Thymus (tissue), 11 donors: ENCODE data around the gene PFKM. TPM values are rescaled to one million over a fixed set of nuclear protein-coding genes. Genes with fewer than 3 reads are reported as not detected.
"Not testable (repeated sequence)": the region's sequence is repeated elsewhere in the genome, so short reads cannot be mapped to it uniquely, and the experiment has no call there.

Source experiments
- DNase-seq, 9 donors: peaks; one replicate each; pipeline ENCODE4 v3.0.0-alpha.2; 2013; ENCODE audit warnings: low spot score in 9 of 9, low read depth in 6 of 9, missing footprints in 1 of 9
- H3K27ac ChIP-seq, 2 donors: one replicate each; pipeline ENCODE4 v1.5.1; 2013; ENCODE audit warnings: control low read depth in 1 of 2, low read depth in 1 of 2, low read length in 1 of 2, mild to moderate bottlenecking in 1 of 2, moderate library complexity in 1 of 2
- H3K27me3 ChIP-seq, 2 donors: one replicate each; pipeline ENCODE4 v1.5.1; 2013; ENCODE audit warnings: low read length in 1 of 2; ENCODE audit not compliant: control insufficient read depth in 2 of 2, insufficient read depth in 1 of 2
- H3K36me3 ChIP-seq, 2 donors: one replicate each; pipeline ENCODE4 v1.5.1; 2013; ENCODE audit warnings: low read length in 1 of 2, mild to moderate bottlenecking in 1 of 2, moderate library complexity in 1 of 2; ENCODE audit not compliant: control insufficient read depth in 2 of 2, insufficient read depth in 2 of 2
- H3K4me1 ChIP-seq, 2 donors: one replicate each; pipeline ENCODE4 v1.5.1; 2013; ENCODE audit warnings: low read length in 2 of 2; ENCODE audit not compliant: control insufficient read depth in 2 of 2, insufficient read depth in 2 of 2
- H3K4me3 ChIP-seq, 2 donors: one replicate each; pipeline ENCODE4 v1.5.1; 2013; ENCODE audit warnings: low read length in 2 of 2, control low read depth in 1 of 2, mild to moderate bottlenecking in 1 of 2
- H3K9me3 ChIP-seq, 2 donors: one replicate each; pipeline ENCODE4 v1.5.1; 2013; ENCODE audit warnings: low read length in 1 of 2, mild to moderate bottlenecking in 1 of 2; ENCODE audit not compliant: control insufficient read depth in 2 of 2, insufficient read depth in 1 of 2
- whole genome bisulfite sequencing: extraction: QIAGEN DNeasy Blood & Tissue Kit; methylation state at CpG from one replicate; pipeline ENCODE4 v1.1.7; 2013; 5-methylcytosine and 5-hydroxymethylcytosine counted together
- polyA plus RNA-seq: library from polyadenylated mRNA; stranded (reverse); fragments of 200-250 nt; gene quantifications from one replicate; pipeline ENCODE4 v1.2.3, GENCODE V29; 2013
- total RNA-seq: library from RNA; stranded (reverse); fragments of 120-200 nt; gene quantifications from one replicate; pipeline ENCODE4 v1.2.4, GENCODE V29; 2013
- donor health status: healthy.

The PFKM gene
- total and polyA plus RNA-seq, 2 donors: 12.8 to 16.1 TPM

DNA sequence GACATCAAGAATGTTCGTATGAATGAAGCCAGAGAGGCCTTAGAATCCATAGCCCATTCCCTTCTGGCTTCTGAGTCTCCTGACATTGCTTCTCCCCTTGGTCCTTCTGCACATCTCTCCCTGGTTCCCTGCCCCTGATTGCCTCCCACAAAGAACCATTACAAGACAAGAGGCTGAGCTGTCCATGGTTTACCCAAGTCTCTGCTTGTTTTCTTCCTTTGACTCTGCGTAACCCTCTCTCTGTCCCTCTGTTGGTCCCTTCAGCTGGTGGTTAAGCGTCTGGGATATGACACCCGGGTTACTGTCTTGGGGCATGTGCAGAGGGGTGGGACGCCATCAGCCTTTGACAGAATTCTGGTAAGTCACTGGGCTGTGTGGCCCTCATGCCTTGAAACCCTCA lies 15.9 kb downstream of the PFKM start:
- H3K36me3 ChIP-seq: peaks cover 11 to 34% of the 10 kb centered on the region in 2 donors
- DNase-seq: no peak
- H3K27me3 ChIP-seq: no peaks in the 10 kb centered on the region
- H3K4me1 ChIP-seq: no peaks in the 10 kb centered on the region
- 98% methylated on average over 5 of the region's 5 CpGs for WGBS
- no peak overlapping the region for H3K27ac ChIP-seq
- H3K4me3 ChIP-seq: no peak overlapping the region
- no peaks in the 10 kb centered on the region for H3K9me3 ChIP-seq

DNA sequence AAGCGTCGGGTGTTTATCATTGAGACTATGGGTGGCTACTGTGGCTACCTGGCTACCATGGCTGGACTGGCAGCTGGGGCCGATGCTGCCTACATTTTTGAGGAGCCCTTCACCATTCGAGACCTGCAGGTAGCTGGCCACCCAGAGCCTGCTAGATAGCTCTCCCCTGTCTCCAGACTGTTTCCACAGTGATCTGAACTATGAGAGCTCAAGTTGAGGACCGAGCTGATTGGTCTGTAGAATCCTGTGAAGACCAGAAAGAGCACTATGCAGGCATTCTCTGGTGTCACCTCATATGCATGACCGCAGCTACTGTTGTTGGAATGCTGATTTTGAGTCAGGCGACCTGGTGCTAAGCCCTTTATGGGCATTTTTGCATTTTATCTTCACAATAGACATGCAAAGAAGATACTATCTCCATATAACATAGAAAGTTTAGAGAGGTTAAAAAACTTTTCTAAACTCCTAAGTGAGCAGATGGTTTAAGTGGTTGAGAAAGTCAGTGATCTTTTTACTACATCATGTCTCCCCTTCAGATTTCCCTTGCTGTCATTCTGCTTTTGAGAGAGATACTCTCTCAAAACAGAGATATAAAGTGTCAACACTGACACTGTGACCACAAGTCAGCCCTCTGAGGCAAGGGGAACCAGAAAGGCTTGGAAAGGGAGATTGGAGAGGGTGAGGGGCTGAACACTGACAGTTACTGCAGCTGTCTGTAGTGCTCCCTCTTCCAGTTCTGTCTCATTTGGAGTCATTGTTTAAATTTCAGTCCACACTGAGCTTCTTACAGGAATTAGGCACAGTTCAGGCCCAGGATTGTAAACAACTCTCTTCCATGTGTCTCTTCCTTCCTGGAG lies 23.9 kb downstream of the PFKM start:
- 98% methylated on average over 7 of the region's 7 CpGs for WGBS
- H3K36me3 ChIP-seq: peaks cover 18 to 60% of the 10 kb centered on the region in 2 donors

GRCh38 chr12:48143898-48144297 lies 24.7 kb downstream of the PFKM start:
- Histone ChIP-seq H3K36me3 (peaks cover 26 to 62% of the 10 kb centered on the region in 2 donors), H3K27me3 (no peaks in the 10 kb centered on the region), H3K4me3 (no peak overlapping the region), H3K27ac (no peak overlapping the region), H3K9me3 (no peaks in the 10 kb centered on the region), H3K4me1 (no peaks in the 10 kb centered on the region)
- DNase-seq: no peak
- 96% methylated on average over 2 of the region's 2 CpGs for WGBS

More for the DNA sequence above, 23.9 kb downstream of the PFKM start:
- Histone ChIP-seq H3K4me3 (no peak overlapping the region), H3K27ac (no peak overlapping the region), H3K27me3 (no peaks in the 10 kb centered on the region), H3K9me3 (no peaks in the 10 kb centered on the region), H3K4me1 (no peaks in the 10 kb centered on the region)
- no peak for DNase-seq

GRCh38 chr12:48145981-48146380 lies 26.8 kb downstream of the PFKM start:
- no peak for DNase-seq
- no peaks in the 10 kb centered on the region for H3K4me1 ChIP-seq
- H3K4me3 ChIP-seq: no peak overlapping the region
- no peaks in the 10 kb centered on the region for H3K27me3 ChIP-seq
- peaks cover 44 to 74% of the 10 kb centered on the region in 2 donors for H3K36me3 ChIP-seq
- H3K9me3 ChIP-seq: no peaks in the 10 kb centered on the region
- WGBS: 94% methylated on average over 1 of the region's 1 CpG
- H3K27ac ChIP-seq: no peak overlapping the region

- H3K9me3 ChIP-seq: no peaks in the 10 kb centered on the region
- peaks cover 50 to 65% of the 10 kb centered on the region in 2 donors for H3K36me3 ChIP-seq
- 87% methylated on average over 2 of the region's 2 CpGs for WGBS
- H3K27ac ChIP-seq: no peak overlapping the region
- no peak for DNase-seq
- no peak overlapping the region for H3K4me3 ChIP-seq
- H3K27me3 ChIP-seq: no peaks in the 10 kb centered on the region
- H3K4me1 ChIP-seq: peaks cover under 1 to 3% of the 10 kb centered on the region in 2 donors
Measured at GRCh38 chr12:48151103-48151771, 32.1 kb downstream of the PFKM start.

DNA sequence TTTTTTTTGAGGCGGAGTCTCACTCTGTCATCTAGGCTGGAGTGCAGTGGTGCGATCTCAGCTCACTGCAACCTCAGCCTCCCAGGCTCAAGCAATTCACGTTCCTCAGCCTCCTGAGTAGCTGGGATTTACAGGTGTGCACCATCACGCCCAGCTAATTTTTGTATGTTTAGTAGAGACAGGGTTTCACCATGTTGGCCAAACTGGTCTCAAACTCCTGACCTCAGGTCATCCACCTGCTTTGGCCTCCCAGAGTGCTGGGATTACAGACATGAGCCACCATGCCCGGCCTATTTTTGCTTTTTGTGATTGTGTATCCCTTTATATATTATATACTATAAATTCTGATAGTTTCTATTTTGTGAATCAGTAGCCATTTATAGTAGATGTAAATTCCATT lies 36.6 kb downstream of the PFKM start:
- H3K36me3 ChIP-seq: peaks cover 23 to 27% of the 10 kb centered on the region in 2 donors
- H3K27me3 ChIP-seq, H3K9me3 ChIP-seq, H3K27ac ChIP-seq, DNase-seq, H3K4me3 ChIP-seq: not testable (repeated sequence)
- 99% methylated on average over 5 of the region's 5 CpGs for WGBS
- H3K4me1 ChIP-seq: peaks cover 12 to 16% of the 10 kb centered on the region in 2 donors

GRCh38 chr12:48156652-48157017 lies 37.5 kb downstream of the PFKM start:
- Histone ChIP-seq H3K9me3 (no peaks in the 10 kb centered on the region), H3K27me3 (no peaks in the 10 kb centered on the region), H3K4me1 (peaks cover 12 to 18% of the 10 kb centered on the region in 2 donors), H3K4me3 (peak overlapping the region; percentile 89 to 94), H3K36me3 (peaks cover 15 to 19% of the 10 kb centered on the region in 2 donors), H3K27ac (peak overlapping the region in 1 of 2 donors; percentile 96)
- 38% methylated on average over 8 of the region's 8 CpGs for WGBS
- peak in 1 of 9 donors; percentile 2 for DNase-seq

DNA sequence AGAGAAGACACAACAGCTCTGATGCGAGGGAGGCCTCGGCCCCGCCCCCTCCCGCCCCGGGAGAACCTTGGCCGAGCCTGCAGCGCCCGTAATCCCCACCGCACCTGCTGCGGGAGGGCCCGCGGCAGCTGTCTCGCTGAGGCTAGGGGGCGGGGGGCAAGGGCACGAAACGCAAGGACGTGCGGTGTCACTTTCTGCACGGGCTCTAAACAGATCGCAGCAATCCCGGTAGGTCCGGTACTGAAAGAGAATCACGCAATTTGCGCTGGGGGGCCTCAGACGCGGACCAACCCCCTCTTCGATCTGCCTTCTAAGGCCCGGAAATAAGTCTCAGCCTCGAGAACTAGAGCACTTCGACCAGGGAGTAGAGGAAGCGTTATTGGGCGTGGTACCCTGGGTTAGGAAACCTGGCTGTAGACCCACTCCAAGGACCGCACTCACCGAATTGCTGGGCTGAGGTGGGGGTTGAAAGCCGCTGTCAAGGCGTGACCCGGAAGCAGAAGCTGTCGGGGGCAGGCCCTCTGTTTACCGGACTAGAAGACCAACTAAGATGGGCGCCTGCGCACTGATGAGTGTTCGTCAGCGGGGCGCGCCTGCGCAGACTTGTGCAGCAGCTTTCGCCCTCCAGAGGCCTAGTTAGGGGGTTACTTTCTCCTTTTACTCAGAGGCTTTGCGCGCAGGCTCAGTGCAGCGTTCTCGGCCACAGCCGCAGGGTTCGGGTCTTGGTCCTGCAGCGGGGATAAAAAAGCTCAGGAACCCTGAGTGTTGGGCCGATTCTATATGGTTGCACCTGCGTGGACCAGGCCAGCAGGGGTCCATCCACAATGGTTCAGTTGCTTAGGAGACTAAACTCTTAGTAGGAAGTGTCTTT lies 38.1 kb downstream of the PFKM start, which contains the start of gene ASB8:
Gene ASB8 (minus strand): TSS at position 498 of the 871 bp plus-strand sequence. CDS start 4,019 bp downstream, outside the sequence.
- no peaks in the 10 kb centered on the region for H3K27me3 ChIP-seq
- H3K4me1 ChIP-seq: peaks cover 12 to 18% of the 10 kb centered on the region in 2 donors
- H3K36me3 ChIP-seq: peaks cover 10 to 14% of the 10 kb centered on the region in 2 donors
- H3K4me3 ChIP-seq: peak within 1 kb of the TSS; percentile 89 to 94
- H3K27ac ChIP-seq: peak within 1 kb of the TSS; percentile 92 to 96
- H3K9me3 ChIP-seq: no peaks in the 10 kb centered on the region
- DNase-seq: peak; percentile 96 to 100 (median 98)
- WGBS: under 1% methylated on average over 56 of the region's 56 CpGs
